NCI-H146 treated with DMSO at 0.1 percent for 48 hours (cell line): ENCODE data around the gene RNF141.
A peak's percentile ranks its signal among the peaks of the same experiment; 100 is the strongest.

Experiments
- DNase-seq: peaks from one replicate; lab custom pipeline; 2025; ENCODE audit not compliant: unreplicated experiment; lab: John Stamatoyannopoulos, UW

RNF141 gene

GRCh38 chr11:10484461-10485180 is 56.4 kb downstream of the RNF141 start:
- no peak for DNase-seq

- no peak for DNase-seq
Measured at GRCh38 chr11:10483584-10483983, 57.4 kb downstream of the RNF141 start.

- DNase-seq, result no peak
Measured at GRCh38 chr11:10483174-10483573, 57.8 kb downstream of the RNF141 start.

GRCh38 chr11:10481560-10482349 is 59.2 kb downstream of the RNF141 start:
- no peak for DNase-seq

- no peak for DNase-seq
Measured at GRCh38 chr11:10480760-10481159, 60.2 kb downstream of the RNF141 start.

- DNase-seq, result no peak
Measured at GRCh38 chr11:10480026-10480425, 61.0 kb downstream of the RNF141 start.

- DNase-seq, result no peak
Measured at GRCh38 chr11:10478574-10479550, 62.1 kb downstream of the RNF141 start.

GRCh38 chr11:10478066-10478465 is 62.9 kb downstream of the RNF141 start:
- DNase-seq, result peak; percentile 23

- DNase-seq, result no peak
Measured at GRCh38 chr11:10477690-10478046, 63.3 kb downstream of the RNF141 start.

GRCh38 chr11:10476927-10477689 is 63.9 kb downstream of the RNF141 start:
- DNase-seq, result no peak

GRCh38 chr11:10476342-10476741 is 64.6 kb downstream of the RNF141 start:
- no peak for DNase-seq

- peak; percentile 80 for DNase-seq
Measured at GRCh38 chr11:10474551-10474950, 66.4 kb downstream of the RNF141 start.

GRCh38 chr11:10473371-10473770 is 67.6 kb downstream of the RNF141 start:
- no peak for DNase-seq

- no peak for DNase-seq
Measured at GRCh38 chr11:10462746-10463300, 78.2 kb downstream of the RNF141 start.
